Adrenal gland (tissue), 5 donors: Measurements from ENCODE around the gene BTBD1.

Experiments
- POLR2A ChIP-seq, 2 donors: fragments of 450-650 bp; IDR thresholded peaks; one replicate each; pipeline ENCODE4 v1.6.1; 2017; ENCODE audit warnings: antibody characterized with exemption in 2 of 2, mild to moderate bottlenecking in 2 of 2, moderate library complexity in 1 of 2
- TF ChIP-seq, protein P1 (sequence below), 6 experiments: fragments of 450-650 bp in 4 of 6; fragments of 200-600 bp in 2 of 6; sonication (generic) in 1 of 6; IDR thresholded peaks; 1 replicate in 5 of 6; 2 replicates in 1 of 6; pipeline versions ENCODE4 v1.5.1 to v1.8.0; 2016 to 2021; ENCODE audit warnings: antibody characterized with exemption in 6 of 6, mild to moderate bottlenecking in 2 of 6, moderate library complexity in 1 of 6
- donor health status: DM: no; HTN: no; CAD: no.

DNA sequence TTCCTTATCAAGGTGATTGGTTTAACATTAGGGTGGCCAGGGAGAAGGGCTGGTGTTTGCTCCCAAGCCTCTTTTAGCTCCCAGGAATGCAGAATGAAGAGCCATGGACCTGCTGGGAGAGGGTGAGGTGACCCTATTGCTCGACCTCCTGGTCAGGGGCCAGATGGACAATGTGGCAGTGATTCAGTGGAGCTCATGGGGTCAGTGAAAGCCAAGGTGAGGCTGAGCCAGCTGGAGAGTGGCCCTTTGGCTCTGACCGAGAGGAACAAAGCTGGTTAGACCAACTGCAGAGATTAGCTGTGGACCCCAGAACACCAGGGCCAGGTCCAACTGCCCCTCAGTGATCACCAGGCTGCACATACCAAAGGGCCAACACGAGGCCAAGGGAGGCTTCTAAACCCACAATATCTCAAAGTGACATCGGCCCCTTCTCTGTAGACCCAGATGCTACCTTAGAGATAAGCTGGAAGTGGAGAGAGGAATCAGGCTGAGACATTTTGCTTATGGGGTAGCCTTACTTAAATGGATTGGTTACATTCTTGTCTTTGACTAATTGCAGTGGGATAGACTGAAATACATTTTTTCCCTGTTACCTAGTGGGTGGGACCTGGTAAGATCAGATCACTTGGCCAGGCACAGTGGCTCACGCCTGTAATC, 15.8 kb upstream of the BTBD1 start:
- no peak for TF ChIP-seq POLR2A (IDR thresholded peaks at IDR 0.05)
- TF ChIP-seq, protein P1, sequence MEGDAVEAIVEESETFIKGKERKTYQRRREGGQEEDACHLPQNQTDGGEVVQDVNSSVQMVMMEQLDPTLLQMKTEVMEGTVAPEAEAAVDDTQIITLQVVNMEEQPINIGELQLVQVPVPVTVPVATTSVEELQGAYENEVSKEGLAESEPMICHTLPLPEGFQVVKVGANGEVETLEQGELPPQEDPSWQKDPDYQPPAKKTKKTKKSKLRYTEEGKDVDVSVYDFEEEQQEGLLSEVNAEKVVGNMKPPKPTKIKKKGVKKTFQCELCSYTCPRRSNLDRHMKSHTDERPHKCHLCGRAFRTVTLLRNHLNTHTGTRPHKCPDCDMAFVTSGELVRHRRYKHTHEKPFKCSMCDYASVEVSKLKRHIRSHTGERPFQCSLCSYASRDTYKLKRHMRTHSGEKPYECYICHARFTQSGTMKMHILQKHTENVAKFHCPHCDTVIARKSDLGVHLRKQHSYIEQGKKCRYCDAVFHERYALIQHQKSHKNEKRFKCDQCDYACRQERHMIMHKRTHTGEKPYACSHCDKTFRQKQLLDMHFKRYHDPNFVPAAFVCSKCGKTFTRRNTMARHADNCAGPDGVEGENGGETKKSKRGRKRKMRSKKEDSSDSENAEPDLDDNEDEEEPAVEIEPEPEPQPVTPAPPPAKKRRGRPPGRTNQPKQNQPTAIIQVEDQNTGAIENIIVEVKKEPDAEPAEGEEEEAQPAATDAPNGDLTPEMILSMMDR (IDR thresholded peaks at IDR 0.05) = no peak
